ENCODE results near the gene DOCK9. TPM values are rescaled to one million over a fixed set of nuclear protein-coding genes. Genes with fewer than 3 reads are reported as not detected.

The DOCK9 gene
- total and polyA plus RNA-seq, 9 of the 15 experiments (the other 6 are each of a cell fraction or from before 2014, with no cell fraction given) = 3.5 to 25.3 (median 16.7) TPM

DNA sequence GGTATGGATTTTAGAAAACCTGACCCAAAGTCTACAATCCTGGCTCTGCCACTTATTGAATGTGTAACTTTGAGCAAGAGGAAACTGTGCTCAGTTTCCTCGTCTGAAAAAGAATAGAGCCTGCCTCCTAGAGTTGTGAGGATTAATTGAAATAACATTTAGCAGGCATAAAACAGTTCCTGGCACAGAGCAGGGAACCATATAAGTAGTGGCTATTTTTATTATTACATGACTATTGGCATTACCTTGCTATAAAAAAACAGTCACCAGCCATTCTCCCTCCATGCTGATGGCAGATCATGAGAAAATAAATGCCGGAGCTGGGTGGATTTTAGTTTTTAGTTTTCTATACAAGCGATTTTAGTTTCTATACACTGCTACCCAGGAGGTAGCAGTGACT is 5.8 kb downstream of the DOCK9 start:
- Histone ChIP-seq H3K79me2 (ENCODE audit: control insufficient read depth, insufficient read depth, low read length) (peaks cover 22% of the 10 kb centered on the region; the same call in 2 of the 3 replicates), H3K4me1 (replicated peaks in 1 of 2; ENCODE audit: control insufficient read depth in 2 of 2, insufficient read depth in 2 of 2, low read length in 2 of 2) (peaks cover 16 to 41% of the 10 kb centered on the region in 2 experiments), H3K36me3 (ENCODE audit: control insufficient read depth, insufficient read depth, low read length) (no peaks in the 10 kb centered on the region), H3K4me2 (ENCODE audit: insufficient read depth, low read length) (no peak overlapping the region), H3K27me3 (ENCODE audit: control insufficient read depth in 2 of 2, insufficient read depth in 2 of 2, low read length in 2 of 2) (no peaks in the 10 kb centered on the region), H3K4me3 (no peak overlapping the region), H3K27ac (ENCODE audit: extremely low read depth, low read depth, low read length) (no peak overlapping the region), H4K20me1 (replicated peaks; ENCODE audit: control insufficient read depth, insufficient read depth, low read length) (no peaks in the 10 kb centered on the region), H3K9me3 (replicated peaks; ENCODE audit: control insufficient read depth, insufficient read depth, low read depth, low read length) (no peaks in the 10 kb centered on the region), H3K9ac (ENCODE audit: insufficient read depth in 1 of 2, low read depth in 2 of 2, low read length in 2 of 2) (no peak overlapping the region), H3K9me1 (ENCODE audit: control insufficient read depth, insufficient read depth, low read length) (peaks cover 3% of the 10 kb centered on the region), H2AFZ (ENCODE audit: low read depth, low read length) (no peak overlapping the region)
- WGBS (ENCODE audit: insufficient coverage, low coverage, missing lambda C conversion rate) = 68% methylated on average over 3 of the region's 3 CpGs
- FAIRE-seq (no peak), ATAC-seq (no peak), DNase-seq (ENCODE audit: extremely low read depth in 1 of 4, low spot score in 3 of 4) (no peak)
- no TSS peak for BruUV-seq (replicated peaks)
- POLR2A ChIA-PET = no interaction called here
- in situ Hi-C loops (cut with MboI) (no loop called here), intact Hi-C loops (cut with micrococcal nuclease) (no loop called here)
- CTCF ChIA-PET (ENCODE audit: low intra/inter-chr PET ratio) = no interaction called here
- TF ChIP-seq CTBP1 (IDR thresholded peaks at IDR 0.05; ENCODE audit: borderline replicate concordance) (no peak), CUX1 (CRISPR knock-in tag; IDR thresholded peaks at IDR 0.05) (no peak), NCOA6 (IDR thresholded peaks at IDR 0.05) (no peak), BCL6 (CRISPR knock-in tag; IDR thresholded peaks at IDR 0.05) (no peak), DACH1 (IDR thresholded peaks at IDR 0.05; ENCODE audit: partially characterized antibody) (no peak), STAT6 (CRISPR knock-in tag; IDR thresholded peaks at IDR 0.05) (no peak), HDAC6 (IDR thresholded peaks at IDR 0.05; ENCODE audit: low read depth, low read length) (no peak), RNF2 (IDR thresholded peaks at IDR 0.05) (no peak), MEF2D (tag; conservative IDR thresholded peaks at IDR 0.05; ENCODE audit: low read depth) (no peak), ZNF3 (CRISPR knock-in tag; IDR thresholded peaks at IDR 0.05) (no peak), SMAD1 (IDR thresholded peaks at IDR 0.05; ENCODE audit: low read depth, low read length, partially characterized antibody) (no peak), SETDB1 (IDR thresholded peaks at IDR 0.05; ENCODE audit: low read length) (no peak)
- TF ChIP-seq, protein P1, sequence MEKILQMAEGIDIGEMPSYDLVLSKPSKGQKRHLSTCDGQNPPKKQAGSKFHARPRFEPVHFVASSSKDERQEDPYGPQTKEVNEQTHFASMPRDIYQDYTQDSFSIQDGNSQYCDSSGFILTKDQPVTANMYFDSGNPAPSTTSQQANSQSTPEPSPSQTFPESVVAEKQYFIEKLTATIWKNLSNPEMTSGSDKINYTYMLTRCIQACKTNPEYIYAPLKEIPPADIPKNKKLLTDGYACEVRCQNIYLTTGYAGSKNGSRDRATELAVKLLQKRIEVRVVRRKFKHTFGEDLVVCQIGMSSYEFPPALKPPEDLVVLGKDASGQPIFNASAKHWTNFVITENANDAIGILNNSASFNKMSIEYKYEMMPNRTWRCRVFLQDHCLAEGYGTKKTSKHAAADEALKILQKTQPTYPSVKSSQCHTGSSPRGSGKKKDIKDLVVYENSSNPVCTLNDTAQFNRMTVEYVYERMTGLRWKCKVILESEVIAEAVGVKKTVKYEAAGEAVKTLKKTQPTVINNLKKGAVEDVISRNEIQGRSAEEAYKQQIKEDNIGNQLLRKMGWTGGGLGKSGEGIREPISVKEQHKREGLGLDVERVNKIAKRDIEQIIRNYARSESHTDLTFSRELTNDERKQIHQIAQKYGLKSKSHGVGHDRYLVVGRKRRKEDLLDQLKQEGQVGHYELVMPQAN (IDR thresholded peaks at IDR 0.05; ENCODE audit: borderline replicate concordance) = no peak
- TF ChIP-seq, protein P2, sequence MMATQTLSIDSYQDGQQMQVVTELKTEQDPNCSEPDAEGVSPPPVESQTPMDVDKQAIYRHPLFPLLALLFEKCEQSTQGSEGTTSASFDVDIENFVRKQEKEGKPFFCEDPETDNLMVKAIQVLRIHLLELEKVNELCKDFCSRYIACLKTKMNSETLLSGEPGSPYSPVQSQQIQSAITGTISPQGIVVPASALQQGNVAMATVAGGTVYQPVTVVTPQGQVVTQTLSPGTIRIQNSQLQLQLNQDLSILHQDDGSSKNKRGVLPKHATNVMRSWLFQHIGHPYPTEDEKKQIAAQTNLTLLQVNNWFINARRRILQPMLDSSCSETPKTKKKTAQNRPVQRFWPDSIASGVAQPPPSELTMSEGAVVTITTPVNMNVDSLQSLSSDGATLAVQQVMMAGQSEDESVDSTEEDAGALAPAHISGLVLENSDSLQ (IDR thresholded peaks at IDR 0.05) = no peak

Measured in K562 (cell line).